CD4-positive, alpha-beta memory T cell (primary cell): Measurements from ENCODE around the gene SLAMF7. TPM values are rescaled to one million over a fixed set of nuclear protein-coding genes. Genes with fewer than 3 reads are reported as not detected.

Source experiments
- CTCF ChIA-PET: fragments of 350-600 bp; sonication (Branson Sonifier 250); formaldehyde crosslinking; loops from one replicate; lab custom pipeline; 2021; ENCODE audit warnings: inconsistent platforms; ENCODE audit not compliant: partially characterized antibody; lab: Charles Lee
- POLR2A ChIA-PET: fragments of 350-600 bp; sonication (Branson Sonifier 250); formaldehyde crosslinking; loops from one replicate; lab custom pipeline; 2021; ENCODE audit not compliant: partially characterized antibody; lab: Charles Lee
- DNase-seq, 5 donors: peaks; one replicate each; pipeline versions ENCODE4 v3.0.0 to v3.0.0-alpha.2; 2020 to 2022; ENCODE audit warnings: mixed read lengths in 1 of 5
- H3K27ac ChIP-seq: one replicate; pipeline ENCODE4 v1.7.0; 2013; ENCODE audit warnings: low read depth, low read length
- H3K27me3 ChIP-seq: 2 replicates; pipeline ENCODE4 v1.7.0; 2013; ENCODE audit warnings: mild to moderate bottlenecking, low read length, moderate library complexity; ENCODE audit not compliant: insufficient read depth
- H3K36me3 ChIP-seq: 2 replicates; pipeline ENCODE4 v1.7.0; 2013; ENCODE audit warnings: mild to moderate bottlenecking, low read length, moderate library complexity; ENCODE audit not compliant: insufficient read depth
- H3K4me1 ChIP-seq: 2 replicates; pipeline ENCODE4 v1.7.0; 2013; ENCODE audit warnings: mild to moderate bottlenecking, low read length, moderate library complexity; ENCODE audit not compliant: insufficient read depth
- H3K4me3 ChIP-seq, 2 donors: one replicate each; pipeline ENCODE4 v1.7.0; 2013; ENCODE audit warnings: low read length in 2 of 2, mild to moderate bottlenecking in 1 of 2
- H3K9me3 ChIP-seq, 2 donors: one replicate each; pipeline ENCODE4 v1.7.0; 2013; ENCODE audit warnings: low read length in 2 of 2, control low read depth in 1 of 2; ENCODE audit not compliant: control insufficient read depth in 1 of 2
- H3K27ac Mint-ChIP-seq, 7 donors: one replicate each; pipeline ENCODE4 v1.8.0; 2020 to 2021; ENCODE audit warnings: mixed read lengths in 7 of 7, mild to moderate bottlenecking in 6 of 7, inconsistent platforms in 3 of 7, moderate library complexity in 3 of 7
- H3K27me3 Mint-ChIP-seq, 2 donors: one replicate each; pipeline ENCODE4 v1.8.0; 2020 to 2021; ENCODE audit warnings: mixed read lengths in 2 of 2
- H3K36me3 Mint-ChIP-seq, 2 donors: one replicate each; pipeline ENCODE4 v1.8.0; 2020 to 2021; ENCODE audit warnings: mixed read lengths in 2 of 2, inconsistent platforms in 1 of 2, mild to moderate bottlenecking in 1 of 2
- H3K4me1 Mint-ChIP-seq, 4 donors: one replicate each; pipeline ENCODE4 v1.8.0; 2020 to 2021; ENCODE audit warnings: mixed read lengths in 4 of 4, mild to moderate bottlenecking in 1 of 4
- H3K4me3 Mint-ChIP-seq, 8 donors: one replicate each; pipeline ENCODE4 v1.8.0; 2020 to 2021; ENCODE audit warnings: mixed read lengths in 8 of 8, mild to moderate bottlenecking in 7 of 8, moderate library complexity in 6 of 8, inconsistent platforms in 3 of 8
- H3K9me3 Mint-ChIP-seq, 8 donors: one replicate each; pipeline ENCODE4 v1.8.0; 2020 to 2021; ENCODE audit warnings: mixed read lengths in 8 of 8, mild to moderate bottlenecking in 5 of 8, inconsistent platforms in 3 of 8, moderate library complexity in 1 of 8
- intact Hi-C: fragments of 100-400 bp; cut with micrococcal nuclease; formaldehyde crosslinking; loops from one replicate; pipeline ENCODE4 v1.15.1; 2023
- polyA plus RNA-seq, 2 donors: library from polyadenylated mRNA; unstranded; fragments of 300-500 nt; fragmentation: Illumina TruSeq; gene quantifications; one replicate each; pipeline ENCODE4 v1.2.3, GENCODE V29; 2021
- total RNA-seq, 2 experiments: library from RNA; stranded (reverse); gene quantifications; one replicate each; pipeline ENCODE4 v1.2.3, GENCODE V29; 2021

Gene SLAMF7
- total and polyA plus RNA-seq, 4 experiments from 2014 or later = 2.8 to 8.2 (median 5.4) TPM

- peaks cover 10% of the 10 kb centered on the region for H3K36me3 ChIP-seq
- ChIA-PET POLR2A (interaction anchor here (1.2 to 7.2 kb wide), 6 partner anchors 18 to 119 kb away, joined by 3 to 85 read pairs (median 4); no protein-coding TSS in a partner anchor), CTCF (interaction anchor here (1.5 to 9.1 kb wide), 4 partner anchors 18 to 36 kb away, joined by 5 to 144 read pairs (median 66); no protein-coding TSS in a partner anchor)
- Mint-ChIP-seq H3K27ac (peak overlapping the region; percentile 90 to 98 (median 97)), H3K4me1 (peaks cover 56 to 92% (median 70%) of the 10 kb centered on the region in 4 donors), H3K27me3 (no peaks in the 10 kb centered on the region), H3K36me3 (peaks cover 53 to 75% of the 10 kb centered on the region in 2 donors), H3K9me3 (peaks cover 0 to 4% (median 0%) of the 10 kb centered on the region in 8 donors), H3K4me3 (peak overlapping the region; percentile 97 to 99 (median 98))
- intact Hi-C loops = no loop called here
- peaks cover 71% of the 10 kb centered on the region for H3K4me1 ChIP-seq
- DNase-seq = no peak
- H3K27me3 ChIP-seq = no peaks in the 10 kb centered on the region
- H3K4me3 ChIP-seq = peak overlapping the region; percentile 49 to 78
- H3K27ac ChIP-seq = peak overlapping the region; percentile 82
- no peaks in the 10 kb centered on the region for H3K9me3 ChIP-seq
Measured at GRCh38 chr1:160800142-160800541, 61.1 kb downstream of the SLAMF7 start.

- Mint-ChIP-seq H3K4me3 (peak overlapping the region; percentile 80 to 99 (median 97)), H3K27me3 (no peaks in the 10 kb centered on the region), H3K9me3 (peaks cover 0 to 8% (median 1%) of the 10 kb centered on the region in 8 donors), H3K27ac (peak overlapping the region; percentile 84 to 98 (median 90)), H3K4me1 (peaks cover 54 to 92% (median 69%) of the 10 kb centered on the region in 4 donors), H3K36me3 (peaks cover 59 to 80% of the 10 kb centered on the region in 2 donors)
- peak overlapping the region; percentile 49 for H3K27ac ChIP-seq
- CTCF ChIA-PET = interaction anchor here (8.1 to 9.1 kb wide), 2 partner anchors 22 to 29 kb away, joined by 66 to 144 read pairs; no protein-coding TSS in a partner anchor
- peak overlapping the region; percentile 49 to 78 for H3K4me3 ChIP-seq
- peaks cover 71% of the 10 kb centered on the region for H3K4me1 ChIP-seq
- H3K36me3 ChIP-seq = peaks cover 10% of the 10 kb centered on the region
- H3K9me3 ChIP-seq = no peaks in the 10 kb centered on the region
- peak; percentile 45 to 61 (median 49) for DNase-seq
- H3K27me3 ChIP-seq = no peaks in the 10 kb centered on the region
- intact Hi-C loops = loop anchor here (1.0 kb wide), 1 partner anchor 24 kb away; no protein-coding TSS in a partner anchor
- POLR2A ChIA-PET = interaction anchor here (1.3 to 7.2 kb wide), 3 partner anchors 33 to 88 kb away, joined by 3 to 85 read pairs (median 5); no protein-coding TSS in a partner anchor
Measured at GRCh38 chr1:160800645-160801408, 61.8 kb downstream of the SLAMF7 start.

- Histone ChIP-seq H3K36me3 (peaks cover 11% of the 10 kb centered on the region), H3K27me3 (no peaks in the 10 kb centered on the region), H3K4me3 (no peak overlapping the region), H3K4me1 (peaks cover 79% of the 10 kb centered on the region), H3K9me3 (peaks cover 0 to 4% of the 10 kb centered on the region in 2 donors), H3K27ac (peak overlapping the region; percentile 1)
- ChIA-PET POLR2A (interaction anchor here (1.0 to 1.1 kb wide), 3 partner anchors 10 to 28 kb away, joined by 3 to 7 read pairs (median 3); no protein-coding TSS in a partner anchor), CTCF (interaction anchor here (1.3 to 1.7 kb wide), 2 partner anchors 22 to 29 kb away, joined by 5 to 6 read pairs; no protein-coding TSS in a partner anchor)
- H3K9me3 Mint-ChIP-seq = peaks cover 0 to 16% (median 10%) of the 10 kb centered on the region in 8 donors
- H3K4me3 Mint-ChIP-seq = peak overlapping the region in 4 of 8 donors; percentile 80 to 98 (median 97)
- intact Hi-C loops = loop anchor here (1.0 kb wide), 1 partner anchor 25 kb away; no protein-coding TSS in a partner anchor
- no peak for DNase-seq
- peaks cover 71 to 81% of the 10 kb centered on the region in 2 donors for H3K36me3 Mint-ChIP-seq
- H3K27me3 Mint-ChIP-seq = no peaks in the 10 kb centered on the region
- H3K27ac Mint-ChIP-seq = peak overlapping the region in 3 of 7 donors; percentile 90 to 98 (median 98)
- peaks cover 58 to 94% (median 75%) of the 10 kb centered on the region in 4 donors for H3K4me1 Mint-ChIP-seq
Measured at GRCh38 chr1:160801836-160802580, 63.0 kb downstream of the SLAMF7 start.

Other genes starting within 250 kb of the SLAMF7 start
- gene SLAMF6, start 216.0 kb upstream of the SLAMF7 start, total RNA-seq = 10 to 100 TPM; 56.4 to 59.1 TPM
- gene SLAMF6, start 216.0 kb upstream of the SLAMF7 start, polyA plus RNA-seq = 100 to 1,000 TPM in 1 of 2 donors, 10 to 100 TPM in 1; 96.8 to 105 TPM
- 10 to 100 TPM; 97.5 to 98.9 TPM for gene CD84, start 159.8 kb upstream of the SLAMF7 start, total RNA-seq
- gene CD84, start 159.8 kb upstream of the SLAMF7 start, polyA plus RNA-seq = 10 to 100 TPM; 15.9 to 33.6 TPM
- gene SLAMF1, start 92.2 kb upstream of the SLAMF7 start, total RNA-seq = 10 to 100 TPM; 59.8 to 59.9 TPM
- 10 to 100 TPM; 21.4 to 62.5 TPM for gene SLAMF1, start 92.2 kb upstream of the SLAMF7 start, polyA plus RNA-seq
- 100 to 1,000 TPM; 301 to 329 TPM for gene CD48, start 27.4 kb upstream of the SLAMF7 start, total RNA-seq
- gene CD48, start 27.4 kb upstream of the SLAMF7 start, polyA plus RNA-seq = 100 to 1,000 TPM; 228 to 246 TPM
- gene LY9, start 56.9 kb downstream of the SLAMF7 start, total RNA-seq = 100 to 1,000 TPM; 131 to 136 TPM
- 100 to 1,000 TPM; 163 to 211 TPM for gene LY9, start 56.9 kb downstream of the SLAMF7 start, polyA plus RNA-seq
- gene CD244, start 123.6 kb downstream of the SLAMF7 start, total RNA-seq = not detected
- gene CD244, start 123.6 kb downstream of the SLAMF7 start, polyA plus RNA-seq = under 1 TPM; 0.93 to 0.95 TPM
- not detected for gene ITLN1, start 145.9 kb downstream of the SLAMF7 start, total RNA-seq
- gene ITLN1, start 145.9 kb downstream of the SLAMF7 start, polyA plus RNA-seq = not detected
- gene ITLN2, start 215.6 kb downstream of the SLAMF7 start, total RNA-seq = not detected
- not detected for gene ITLN2, start 215.6 kb downstream of the SLAMF7 start, polyA plus RNA-seq